ENCODE results near the gene HEY2.
A peak's percentile ranks its signal among the peaks of the same experiment; 100 is the strongest.

The HEY2 gene

DNA sequence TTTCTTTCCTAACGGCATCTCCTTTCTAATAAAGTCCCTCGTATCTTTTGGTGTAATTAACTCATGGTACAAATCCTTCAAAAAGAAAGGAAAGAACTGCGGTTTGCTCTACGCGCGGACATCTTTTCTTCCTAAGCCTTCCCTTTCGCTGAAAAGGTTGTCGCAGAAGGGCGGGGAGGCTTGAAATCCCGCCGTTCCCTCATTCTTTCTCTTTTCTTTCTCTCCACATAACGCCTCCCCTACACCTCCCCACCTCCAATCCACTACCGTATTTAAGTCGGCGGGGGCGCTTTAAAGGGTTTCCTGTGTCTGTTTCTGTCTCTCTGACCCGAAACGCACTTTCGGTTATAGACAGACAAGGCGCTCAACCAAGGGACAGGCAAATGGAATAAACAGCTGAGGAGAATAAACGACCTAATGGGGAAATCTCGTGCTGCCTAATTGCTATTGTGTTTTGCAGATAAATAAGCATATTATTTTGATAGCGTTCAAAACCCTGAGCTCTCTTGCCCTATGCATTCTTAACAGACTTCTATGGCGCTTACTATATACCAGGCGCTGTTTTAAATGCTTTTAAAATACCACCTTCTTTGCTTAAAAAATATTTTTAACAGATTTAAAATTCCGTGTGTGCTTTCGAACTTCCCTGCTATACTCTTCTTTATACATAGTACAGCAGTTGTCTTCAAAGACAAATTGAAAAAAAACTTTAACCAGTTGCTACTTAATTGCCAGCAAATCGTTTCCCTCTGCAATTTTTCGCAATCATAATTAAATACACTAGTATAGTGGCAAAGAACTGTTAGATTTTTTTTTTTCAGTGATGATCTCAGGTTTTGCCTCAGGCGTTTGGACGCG lies 2.5 kb upstream of the HEY2 start (continued):
- TF ChIP-seq ZNF558 (tag by site-specific recombination; IDR thresholded peaks at IDR 0.05) (no peak), ZNF768 (tag by site-specific recombination; IDR thresholded peaks at IDR 0.05) (no peak), ZNF311 (tag by site-specific recombination; IDR thresholded peaks at IDR 0.05; ENCODE audit: borderline replicate concordance) (no peak), ZNF664 (tag by site-specific recombination; IDR thresholded peaks at IDR 0.05) (no peak), WT1 (tag by site-specific recombination; IDR thresholded peaks at IDR 0.05) (peak; percentile 59), ZNF157 (tag by site-specific recombination; IDR thresholded peaks at IDR 0.05) (no peak), ZNF621 (tag by site-specific recombination; IDR thresholded peaks at IDR 0.05) (no peak), BCL11A (tag by site-specific recombination; IDR thresholded peaks at IDR 0.05; ENCODE audit: low read depth) (no peak), ZFHX2 (tag by site-specific recombination; conservative IDR thresholded peaks at IDR 0.05) (peak; percentile 57), KLF1 (tag by site-specific recombination; IDR thresholded peaks at IDR 0.05) (no peak; the same call in 1 of the 2 replicates), ZNF221 (tag by site-specific recombination; IDR thresholded peaks at IDR 0.05; ENCODE audit: borderline replicate concordance) (no peak), ZFP69B (tag by site-specific recombination; IDR thresholded peaks at IDR 0.05) (peak; percentile 83), ZNF214 (tag by site-specific recombination; IDR thresholded peaks at IDR 0.05; ENCODE audit: borderline replicate concordance) (no peak), ZNF423 (tag by site-specific recombination; IDR thresholded peaks at IDR 0.05) (no peak), ZNF394 (tag by site-specific recombination; IDR thresholded peaks at IDR 0.05; ENCODE audit: borderline replicate concordance) (0 out of 2 replicates have a peak, but pooled peaks have one; percentile 19), ZNF785 (tag by site-specific recombination; IDR thresholded peaks at IDR 0.05) (no peak), HOXC10 (CRISPR knock-in tag; IDR thresholded peaks at IDR 0.05) (no peak), KLF8 (tag by site-specific recombination; IDR thresholded peaks at IDR 0.05) (peak; percentile 61; the same call in 1 of the 2 replicates), ZNF560 (tag by site-specific recombination; IDR thresholded peaks at IDR 0.05; ENCODE audit: borderline replicate concordance) (no peak), ZNF48 (tag by site-specific recombination; IDR thresholded peaks at IDR 0.05) (no peak), ZNF518A (tag by site-specific recombination; conservative IDR thresholded peaks at IDR 0.05; ENCODE audit: low read depth) (no peak), GLI2 (tag by site-specific recombination; IDR thresholded peaks at IDR 0.05; ENCODE audit: borderline replicate concordance, low read depth) (no peak), SP7 (tag by site-specific recombination; IDR thresholded peaks at IDR 0.05) (peak; percentile 45; the same call in 1 of the 2 replicates), ZNF600 (tag by site-specific recombination; IDR thresholded peaks at IDR 0.05) (peak; percentile 81), ZNF776 (tag by site-specific recombination; IDR thresholded peaks at IDR 0.05; ENCODE audit: borderline replicate concordance) (no peak), ZNF747 (tag by site-specific recombination; IDR thresholded peaks at IDR 0.05) (no peak), ZNF169 (tag by site-specific recombination; IDR thresholded peaks at IDR 0.05) (no peak)
- TF ChIP-seq, protein P1, sequence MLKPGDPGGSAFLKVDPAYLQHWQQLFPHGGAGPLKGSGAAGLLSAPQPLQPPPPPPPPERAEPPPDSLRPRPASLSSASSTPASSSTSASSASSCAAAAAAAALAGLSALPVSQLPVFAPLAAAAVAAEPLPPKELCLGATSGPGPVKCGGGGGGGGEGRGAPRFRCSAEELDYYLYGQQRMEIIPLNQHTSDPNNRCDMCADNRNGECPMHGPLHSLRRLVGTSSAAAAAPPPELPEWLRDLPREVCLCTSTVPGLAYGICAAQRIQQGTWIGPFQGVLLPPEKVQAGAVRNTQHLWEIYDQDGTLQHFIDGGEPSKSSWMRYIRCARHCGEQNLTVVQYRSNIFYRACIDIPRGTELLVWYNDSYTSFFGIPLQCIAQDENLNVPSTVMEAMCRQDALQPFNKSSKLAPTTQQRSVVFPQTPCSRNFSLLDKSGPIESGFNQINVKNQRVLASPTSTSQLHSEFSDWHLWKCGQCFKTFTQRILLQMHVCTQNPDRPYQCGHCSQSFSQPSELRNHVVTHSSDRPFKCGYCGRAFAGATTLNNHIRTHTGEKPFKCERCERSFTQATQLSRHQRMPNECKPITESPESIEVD (tag by site-specific recombination; IDR thresholded peaks at IDR 0.05), result peak; percentile 89
- TF ChIP-seq, protein P2, sequence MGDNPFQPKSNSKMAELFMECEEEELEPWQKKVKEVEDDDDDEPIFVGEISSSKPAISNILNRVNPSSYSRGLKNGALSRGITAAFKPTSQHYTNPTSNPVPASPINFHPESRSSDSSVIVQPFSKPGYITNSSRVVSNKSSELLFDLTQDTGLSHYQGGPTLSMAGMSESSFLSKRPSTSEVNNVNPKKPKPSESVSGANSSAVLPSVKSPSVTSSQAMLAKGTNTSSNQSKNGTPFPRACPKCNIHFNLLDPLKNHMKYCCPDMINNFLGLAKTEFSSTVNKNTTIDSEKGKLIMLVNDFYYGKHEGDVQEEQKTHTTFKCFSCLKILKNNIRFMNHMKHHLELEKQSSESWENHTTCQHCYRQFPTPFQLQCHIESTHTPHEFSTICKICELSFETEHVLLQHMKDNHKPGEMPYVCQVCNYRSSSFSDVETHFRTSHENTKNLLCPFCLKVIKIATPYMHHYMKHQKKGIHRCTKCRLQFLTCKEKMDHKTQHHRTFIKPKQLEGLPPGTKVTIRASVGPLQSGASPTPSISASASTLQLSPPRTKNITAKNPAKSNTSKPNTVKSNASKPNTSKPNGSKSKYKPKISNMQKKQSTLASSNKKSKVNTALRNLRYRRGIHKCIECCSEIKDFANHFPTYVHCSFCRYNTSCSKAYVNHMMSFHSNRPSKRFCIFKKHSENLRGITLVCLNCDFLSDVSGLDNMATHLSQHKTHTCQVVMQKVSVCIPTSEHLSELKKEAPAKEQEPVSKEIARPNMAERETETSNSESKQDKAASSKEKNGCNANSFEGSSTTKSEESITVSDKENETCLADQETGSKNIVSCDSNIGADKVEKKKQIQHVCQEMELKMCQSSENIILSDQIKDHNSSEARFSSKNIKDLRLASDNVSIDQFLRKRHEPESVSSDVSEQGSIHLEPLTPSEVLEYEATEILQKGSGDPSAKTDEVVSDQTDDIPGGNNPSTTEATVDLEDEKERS (tag by site-specific recombination; IDR thresholded peaks at IDR 0.05), result no peak
- TF ChIP-seq, protein P3, sequence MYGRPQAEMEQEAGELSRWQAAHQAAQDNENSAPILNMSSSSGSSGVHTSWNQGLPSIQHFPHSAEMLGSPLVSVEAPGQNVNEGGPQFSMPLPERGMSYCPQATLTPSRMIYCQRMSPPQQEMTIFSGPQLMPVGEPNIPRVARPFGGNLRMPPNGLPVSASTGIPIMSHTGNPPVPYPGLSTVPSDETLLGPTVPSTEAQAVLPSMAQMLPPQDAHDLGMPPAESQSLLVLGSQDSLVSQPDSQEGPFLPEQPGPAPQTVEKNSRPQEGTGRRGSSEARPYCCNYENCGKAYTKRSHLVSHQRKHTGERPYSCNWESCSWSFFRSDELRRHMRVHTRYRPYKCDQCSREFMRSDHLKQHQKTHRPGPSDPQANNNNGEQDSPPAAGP (tag by site-specific recombination; IDR thresholded peaks at IDR 0.05), result no peak

Data from HEK293 (cell line).